Tibial artery (tissue), 4 donors: ENCODE measurements around the gene MLXIPL.

Experiments
- DNase-seq, 2 donors: peaks; one replicate each; pipeline ENCODE4 v3.0.0-alpha.2; 2019
- H3K27ac ChIP-seq, 2 donors: fragments of 200-600 bp; sonication (generic) in 1 of 2; 1 replicate in 1 of 2; 2 replicates in 1 of 2; pipeline ENCODE4 v1.5.1; 2018 to 2019; ENCODE audit warnings: mild to moderate bottlenecking in 1 of 2
- H3K27me3 ChIP-seq, 2 donors: fragments of 200-600 bp; sonication (generic) in 1 of 2; one replicate each; pipeline versions ENCODE4 v1.5.1 to v1.6.0; 2016 to 2019
- H3K36me3 ChIP-seq, 3 donors: fragments of 200-600 bp; sonication (generic) in 2 of 3; one replicate each; pipeline ENCODE4 v1.5.1; 2016 to 2019; ENCODE audit warnings: mild to moderate bottlenecking in 2 of 3
- H3K4me1 ChIP-seq, 4 donors: fragments of 200-600 bp; sonication (generic) in 2 of 4; 1 replicate in 3 of 4; 2 replicates in 1 of 4; pipeline ENCODE4 v1.5.1; 2016 to 2019
- H3K4me3 ChIP-seq, 2 donors: fragments of 200-600 bp; sonication (generic) in 1 of 2; 1 replicate in 1 of 2; 2 replicates in 1 of 2; pipeline ENCODE4 v1.5.1; 2018 to 2019; ENCODE audit warnings: mild to moderate bottlenecking in 2 of 2
- H3K9me3 ChIP-seq, 3 donors: fragments of 200-600 bp; sonication (generic) in 1 of 3; one replicate each; pipeline ENCODE4 v1.5.1; 2016 to 2019
- CTCF ChIP-seq, 2 experiments: fragments of 200-600 bp in 1 of 2; fragments of 450-650 bp in 1 of 2; IDR thresholded peaks; one replicate each; pipeline ENCODE4 v1.5.1; 2017 to 2019; ENCODE audit warnings: antibody characterized with exemption in 2 of 2, mild to moderate bottlenecking in 1 of 2, moderate library complexity in 1 of 2
- intact Hi-C: fragments of 100-400 bp; cut with DNase I; formaldehyde crosslinking; loops from one replicate; pipeline ENCODE4 v1.15.0; 2023; ENCODE audit warnings: low total_unique reads

Gene MLXIPL

GRCh38 chr7:73638911-73639310, 14.6 kb upstream of the MLXIPL start:
- no peak for DNase-seq

DNA sequence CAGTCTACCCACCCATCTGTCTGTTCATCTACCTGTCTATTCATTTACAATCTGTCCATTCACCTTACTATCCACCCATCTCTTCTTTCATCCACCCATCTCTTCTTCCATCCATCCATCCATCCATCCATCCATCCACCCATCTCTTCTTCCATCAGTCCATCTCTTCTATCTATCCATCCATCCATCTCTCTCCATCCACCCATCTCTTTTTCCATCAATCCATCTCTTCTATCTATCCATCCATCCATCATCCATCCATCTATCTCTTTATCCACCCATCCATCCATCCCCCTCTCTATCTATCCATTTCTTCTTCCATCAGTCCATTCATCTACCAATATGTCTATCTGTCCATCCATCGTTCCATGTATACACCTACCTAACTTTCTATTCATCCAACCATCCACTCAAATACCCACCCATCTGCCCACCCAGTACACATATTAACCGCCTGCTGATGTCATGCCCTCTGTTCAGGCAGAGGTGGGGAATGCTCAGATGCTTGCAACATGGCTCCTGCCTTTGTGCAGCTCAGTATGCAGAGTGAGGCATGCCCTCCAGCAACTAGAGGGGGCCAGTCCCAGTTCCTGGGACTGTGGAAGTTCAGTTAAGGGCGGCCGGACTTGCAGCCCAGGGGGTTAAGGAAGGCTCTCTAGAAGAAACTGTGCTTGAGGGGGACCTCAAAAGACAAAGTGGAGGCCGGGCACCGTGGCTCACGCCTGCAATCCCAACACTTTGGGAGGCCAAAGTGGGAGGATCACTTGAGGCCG, 11.3 kb upstream of the MLXIPL start:
- no peak for TF ChIP-seq CTCF (IDR thresholded peaks at IDR 0.05)
- peaks cover 0 to 28% of the 10 kb centered on the region in 2 donors for H3K27me3 ChIP-seq

More at GRCh38 chr7:73638911-73639310, 14.6 kb upstream of the MLXIPL start:
- TF ChIP-seq CTCF (IDR thresholded peaks at IDR 0.05): no peak
- intact Hi-C loops: no loop called here
- Histone ChIP-seq H3K4me1 (peaks cover 0 to 8% (median 0%) of the 10 kb centered on the region in 4 donors), H3K9me3 (peaks cover 0 to 13% (median 0%) of the 10 kb centered on the region in 3 donors), H3K4me3 (no peak overlapping the region), H3K27ac (no peak overlapping the region), H3K27me3 (peaks cover 0 to 20% of the 10 kb centered on the region in 2 donors), H3K36me3 (no peaks in the 10 kb centered on the region)

DNA sequence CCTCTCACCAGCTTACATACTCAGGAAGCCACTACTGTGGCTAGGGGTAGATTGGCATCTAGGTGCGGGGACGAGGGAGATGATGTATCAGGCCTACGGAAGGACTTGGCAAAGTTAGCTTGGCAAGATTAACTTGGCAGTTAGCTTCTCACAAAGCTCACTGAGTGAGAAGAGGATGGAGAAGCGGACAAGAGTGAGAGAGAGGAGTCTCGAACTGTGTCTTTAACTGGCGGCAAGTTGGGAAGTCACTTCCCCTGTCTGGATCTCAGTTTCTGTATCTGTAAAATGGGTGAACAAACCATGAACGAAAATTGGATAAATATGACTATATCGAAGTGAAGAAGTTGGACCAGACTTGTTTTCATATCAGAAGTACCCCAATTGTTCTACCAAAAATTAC, 9.5 kb upstream of the MLXIPL start:
- H3K27me3 ChIP-seq: peaks cover 0 to 36% of the 10 kb centered on the region in 2 donors
- DNase-seq: no peak
- H3K4me1 ChIP-seq: peaks cover 0 to 8% (median 0%) of the 10 kb centered on the region in 4 donors
- no peaks in the 10 kb centered on the region for H3K9me3 ChIP-seq
- H3K4me3 ChIP-seq: no peak overlapping the region
- no peak overlapping the region for H3K27ac ChIP-seq
- no peak for TF ChIP-seq CTCF (IDR thresholded peaks at IDR 0.05)
- intact Hi-C loops: no loop called here
- no peaks in the 10 kb centered on the region for H3K36me3 ChIP-seq

More for the DNA sequence above, 11.3 kb upstream of the MLXIPL start:
- intact Hi-C loops: loop anchor here (2.0 kb wide), 1 partner anchor 49 kb away; no protein-coding TSS in a partner anchor
- DNase-seq: no peak
- Histone ChIP-seq H3K36me3 (no peaks in the 10 kb centered on the region), H3K4me3 (no peak overlapping the region), H3K4me1 (peaks cover 0 to 8% (median 0%) of the 10 kb centered on the region in 4 donors), H3K27ac (no peak overlapping the region), H3K9me3 (no peaks in the 10 kb centered on the region)

DNA sequence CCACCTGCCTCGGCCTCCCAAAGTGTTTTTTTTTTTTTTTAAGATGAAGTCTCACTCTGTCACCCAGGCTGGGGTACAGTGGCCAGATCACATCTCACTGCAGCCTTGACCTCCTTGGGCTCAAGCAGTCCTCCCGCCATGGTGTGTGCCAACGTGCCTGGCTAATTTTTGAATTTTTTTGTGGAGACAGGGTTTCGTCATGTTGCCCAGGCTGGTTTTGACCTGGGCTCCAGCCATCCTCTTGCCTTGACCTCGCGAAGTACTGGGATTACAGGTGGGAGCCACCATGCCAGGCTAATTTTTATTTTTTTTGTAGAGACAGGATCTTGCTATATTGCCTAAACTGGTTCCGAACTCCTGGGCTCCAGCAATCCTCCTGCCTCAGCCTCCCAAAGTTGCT, 9.0 kb upstream of the MLXIPL start:
- no peak for DNase-seq
- peaks cover 0 to 8% (median 0%) of the 10 kb centered on the region in 4 donors for H3K4me1 ChIP-seq
- H3K9me3 ChIP-seq: no peaks in the 10 kb centered on the region
- H3K27ac ChIP-seq: no peak overlapping the region
- no peak for TF ChIP-seq CTCF (IDR thresholded peaks at IDR 0.05)
- intact Hi-C loops: no loop called here
- peaks cover 0 to 41% of the 10 kb centered on the region in 2 donors for H3K27me3 ChIP-seq
- no peaks in the 10 kb centered on the region for H3K36me3 ChIP-seq
- no peak overlapping the region for H3K4me3 ChIP-seq

DNA sequence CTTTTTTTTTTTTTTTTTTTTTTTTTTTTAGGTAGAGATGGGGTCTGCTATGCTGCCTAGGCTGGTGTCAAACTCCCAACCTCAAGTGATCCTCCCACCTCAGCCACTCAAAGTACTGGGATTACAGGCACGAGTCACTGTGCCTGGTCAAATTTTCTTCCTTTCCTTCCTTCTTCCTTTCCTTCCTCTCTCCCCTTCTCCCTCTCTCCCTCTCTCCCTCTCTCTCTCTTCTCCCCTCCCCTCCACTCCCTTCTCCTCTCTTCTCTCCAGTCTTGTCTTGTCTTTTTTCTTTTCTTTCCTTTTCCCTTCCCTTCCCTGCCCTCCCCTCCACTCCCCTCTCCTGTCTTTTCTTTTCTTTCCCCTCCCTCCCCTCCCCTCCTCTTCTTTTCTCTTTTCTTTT, 7.2 kb upstream of the MLXIPL start:
- no peak for TF ChIP-seq CTCF (IDR thresholded peaks at IDR 0.05)
- Histone ChIP-seq H3K4me1 (peaks cover 0 to 8% (median 0%) of the 10 kb centered on the region in 4 donors), H3K4me3 (no peak overlapping the region), H3K27me3 (peaks cover 0 to 56% of the 10 kb centered on the region in 2 donors), H3K27ac (no peak overlapping the region), H3K36me3 (no peaks in the 10 kb centered on the region), H3K9me3 (no peaks in the 10 kb centered on the region)
- no peak for DNase-seq
- intact Hi-C loops: no loop called here
